Activated CD8-positive, alpha-beta memory T cell treated with anti-CD3 and anti-CD28 coated beads for 48 hours (primary cell): ENCODE data around the gene SLC2A13.
"Not testable (repeated sequence)": the region's sequence is repeated elsewhere in the genome, so short reads cannot be mapped to it uniquely, and the experiment has no call there.

Source experiments
- DNase-seq, 3 experiments: peaks; one replicate each; pipeline ENCODE4 v3.0.0-alpha.2; 2020; ENCODE audit warnings: low read depth in 2 of 3, low spot score in 2 of 3

The SLC2A13 gene

GRCh38 chr12:39935275-39935674, 170.6 kb downstream of the SLC2A13 start:
- DNase-seq, result no peak

- DNase-seq, result no peak
Measured at GRCh38 chr12:39931857-39932256, 174.0 kb downstream of the SLC2A13 start.

GRCh38 chr12:39931231-39931630, 174.7 kb downstream of the SLC2A13 start:
- no peak for DNase-seq

- no peak for DNase-seq
Measured at GRCh38 chr12:39930101-39930500, 175.8 kb downstream of the SLC2A13 start.

- no peak for DNase-seq
Measured at GRCh38 chr12:39928181-39928899, 177.5 kb downstream of the SLC2A13 start.

GRCh38 chr12:39923364-39923763, 182.5 kb downstream of the SLC2A13 start:
- no peak for DNase-seq

GRCh38 chr12:39922598-39922997, 183.3 kb downstream of the SLC2A13 start:
- DNase-seq, result not testable (repeated sequence)

GRCh38 chr12:39920647-39921046, 185.2 kb downstream of the SLC2A13 start:
- no peak for DNase-seq

- no peak for DNase-seq
Measured at GRCh38 chr12:39920222-39920621, 185.7 kb downstream of the SLC2A13 start.

- DNase-seq, result no peak
Measured at GRCh38 chr12:39919790-39920189, 186.1 kb downstream of the SLC2A13 start.

- no peak for DNase-seq
Measured at GRCh38 chr12:39915249-39915648, 190.6 kb downstream of the SLC2A13 start.

GRCh38 chr12:39912211-39912980, 193.5 kb downstream of the SLC2A13 start:
- no peak for DNase-seq

- DNase-seq, result no peak
Measured at GRCh38 chr12:39906237-39906636, 199.6 kb downstream of the SLC2A13 start.

GRCh38 chr12:39905152-39905551, 200.7 kb downstream of the SLC2A13 start:
- DNase-seq, result no peak

GRCh38 chr12:39902821-39903220, 203.1 kb downstream of the SLC2A13 start:
- DNase-seq, result no peak

- no peak for DNase-seq
Measured at GRCh38 chr12:39897315-39897714, 208.6 kb downstream of the SLC2A13 start.

GRCh38 chr12:39893388-39893787, 212.5 kb downstream of the SLC2A13 start:
- not testable (repeated sequence) for DNase-seq

- DNase-seq, result no peak
Measured at GRCh38 chr12:39892146-39892545, 213.7 kb downstream of the SLC2A13 start.

GRCh38 chr12:39887856-39888255, 218.0 kb downstream of the SLC2A13 start:
- DNase-seq, result no peak

- DNase-seq, result no peak
Measured at GRCh38 chr12:39886106-39886505, 219.8 kb downstream of the SLC2A13 start.

GRCh38 chr12:39884616-39885125, 221.2 kb downstream of the SLC2A13 start:
- DNase-seq, result no peak

GRCh38 chr12:39883411-39883810, 222.5 kb downstream of the SLC2A13 start:
- DNase-seq, result no peak
